HG03439 (cell line): ENCODE data around the gene COL4A2.

Source experiments
- ATAC-seq: cut with Tn5 transposase; IDR thresholded peaks from one replicate; pipeline ENCODE4 v1.9.1; 2021; ENCODE audit warnings: mild to moderate bottlenecking, moderate library complexity; ENCODE audit not compliant: unreplicated experiment

The COL4A2 gene

DNA sequence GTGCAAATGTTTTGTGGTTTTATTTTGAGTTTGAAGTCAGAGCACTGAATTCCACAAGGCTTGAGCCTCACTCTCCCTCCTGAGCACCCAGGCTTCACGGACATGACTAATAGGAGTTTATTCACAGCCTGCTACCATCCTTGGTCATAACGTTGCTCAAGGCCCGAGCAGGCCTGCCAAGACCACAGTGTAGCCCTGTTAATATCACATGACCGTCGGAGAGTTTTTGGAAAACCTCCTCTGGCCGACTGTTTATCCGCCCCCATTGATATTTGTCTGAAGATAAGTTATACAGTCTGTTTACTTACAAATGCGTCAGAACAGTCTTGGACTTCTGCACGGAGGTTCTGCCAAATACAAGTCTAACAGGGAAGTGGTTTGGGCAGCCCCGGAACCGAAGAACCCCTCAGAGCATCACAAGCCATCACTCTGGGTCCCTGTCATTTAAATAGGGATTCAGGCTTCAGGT is 89.9 kb downstream of the COL4A2 start:
- ATAC-seq, result no peak

DNA sequence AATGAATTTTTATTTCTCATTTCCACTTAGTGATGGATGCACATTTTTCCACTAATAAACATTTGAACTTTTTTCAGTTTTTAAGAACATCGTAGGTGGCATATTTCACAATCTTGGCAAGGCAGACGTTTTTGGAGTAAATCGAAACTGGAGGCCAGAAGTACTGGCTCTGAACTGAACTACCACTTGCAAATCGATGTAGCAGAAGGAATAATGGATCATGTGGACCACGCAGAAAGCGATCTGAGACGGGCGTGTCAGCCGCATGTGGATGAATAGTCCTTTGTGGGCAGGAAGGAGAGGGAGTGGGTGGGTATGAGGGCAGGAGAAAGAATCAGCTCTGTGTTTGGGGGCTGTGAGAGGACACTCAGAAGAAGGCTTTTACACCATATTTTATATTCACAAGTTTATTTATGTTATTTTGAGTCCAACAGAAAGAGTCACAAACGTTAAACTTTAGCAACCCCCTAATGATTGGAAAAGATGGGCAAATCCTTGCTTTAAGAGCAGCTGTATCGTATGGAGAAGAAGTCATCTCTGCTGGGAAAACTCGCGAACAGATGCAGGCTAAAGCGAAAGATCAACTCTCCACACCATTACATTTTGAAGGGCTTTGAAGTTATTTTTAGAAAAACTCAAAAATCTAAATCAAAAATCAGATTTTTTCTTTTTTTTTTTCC is 90.5 kb downstream of the COL4A2 start:
- no peak for ATAC-seq

DNA sequence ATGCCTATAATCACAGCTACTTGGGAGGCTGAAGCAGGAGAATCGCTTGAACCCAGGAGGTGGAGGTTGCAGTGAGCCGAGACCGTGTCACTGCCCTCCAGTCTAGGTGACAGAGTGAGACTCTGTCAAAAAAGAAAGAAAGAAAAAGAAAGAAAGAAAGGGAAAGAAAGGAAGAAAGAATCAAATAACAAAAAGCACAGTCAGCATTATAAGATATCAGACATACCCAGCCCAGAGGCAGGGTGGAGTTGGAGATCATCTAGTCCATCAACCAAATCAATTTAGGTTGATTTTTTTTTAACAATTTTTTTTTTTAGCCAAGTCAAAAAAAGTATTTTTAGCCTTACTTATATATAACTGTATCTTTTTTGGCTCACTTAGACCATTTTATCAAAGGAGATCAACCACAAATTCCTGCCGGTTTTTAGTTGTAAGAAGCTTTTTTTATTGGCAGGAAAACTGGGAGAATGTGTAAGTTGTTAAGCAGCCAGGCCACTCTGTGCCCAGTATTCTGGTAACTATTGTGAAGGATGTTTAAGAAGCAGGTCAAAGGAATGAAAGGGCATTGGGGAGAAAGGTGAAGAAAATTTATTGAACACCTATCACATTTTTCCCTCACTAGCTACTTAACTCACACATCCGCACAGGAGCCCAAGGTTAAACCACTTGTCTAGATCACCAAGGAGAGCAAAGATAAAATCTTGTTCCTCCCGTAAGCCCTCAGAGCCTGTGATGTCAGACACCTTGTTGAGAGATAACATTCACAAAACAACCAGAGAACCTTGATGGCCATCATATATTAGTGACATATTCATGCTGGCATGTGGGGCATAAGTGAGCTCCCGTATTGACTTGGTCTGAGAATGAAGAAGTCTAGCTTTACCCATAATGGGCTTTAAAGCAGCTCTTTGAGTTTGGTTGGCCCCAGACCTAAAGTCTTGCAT is 91.8 kb downstream of the COL4A2 start:
- no peak for ATAC-seq

DNA sequence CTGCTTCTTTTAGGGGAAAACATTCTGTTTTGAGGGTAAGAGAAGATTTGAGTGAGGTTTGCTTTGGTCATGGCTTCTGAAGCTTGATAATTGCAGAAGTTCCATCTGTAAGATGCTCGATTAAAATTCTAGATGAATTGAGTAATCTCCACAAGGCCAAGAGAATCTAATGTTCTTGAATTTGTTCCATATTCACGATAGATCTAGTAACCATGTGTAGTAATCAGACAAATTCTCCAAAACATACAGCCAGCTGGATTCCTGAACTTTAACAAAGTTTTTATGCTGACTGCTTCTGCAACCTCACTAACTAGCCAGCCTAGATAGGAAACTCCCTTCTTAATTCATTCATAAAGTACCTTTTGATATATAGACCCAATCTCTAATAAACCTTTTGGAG is 92.7 kb downstream of the COL4A2 start:
- no peak for ATAC-seq

DNA sequence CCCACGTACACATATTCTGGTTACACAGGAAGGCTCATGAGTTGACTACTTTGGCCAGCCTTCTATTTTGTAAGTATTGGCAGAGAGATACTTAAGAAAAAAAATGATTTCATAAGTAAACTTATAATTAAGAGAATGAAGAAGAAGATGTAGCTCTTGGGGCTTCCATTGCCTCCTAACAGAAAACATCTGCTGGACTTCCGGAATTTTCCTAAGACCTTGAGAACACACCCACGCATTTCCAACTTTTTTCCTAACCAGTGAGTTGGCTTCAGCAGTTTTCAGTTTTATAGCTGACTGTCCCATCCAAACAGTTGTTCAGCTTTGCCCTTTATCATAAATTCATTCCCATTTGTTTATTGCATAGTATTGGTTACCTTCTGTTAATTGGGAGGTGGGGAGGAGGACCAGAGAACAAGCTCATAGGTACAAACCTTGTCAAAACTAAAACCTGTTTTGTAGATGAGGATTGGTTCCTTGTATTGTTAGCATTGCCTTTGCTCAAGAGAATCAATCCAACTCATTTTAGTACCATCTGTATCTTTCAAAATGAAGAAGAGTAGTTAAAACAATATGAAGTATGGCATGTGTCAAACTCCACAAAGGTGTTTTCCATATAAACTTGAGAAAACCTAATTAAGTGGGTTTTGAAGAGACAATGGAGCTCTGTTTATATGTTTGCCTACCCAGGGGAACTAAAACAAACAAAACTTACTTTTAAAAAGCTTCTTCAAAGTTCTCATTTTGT is 93.9 kb downstream of the COL4A2 start:
- ATAC-seq, result no peak

DNA sequence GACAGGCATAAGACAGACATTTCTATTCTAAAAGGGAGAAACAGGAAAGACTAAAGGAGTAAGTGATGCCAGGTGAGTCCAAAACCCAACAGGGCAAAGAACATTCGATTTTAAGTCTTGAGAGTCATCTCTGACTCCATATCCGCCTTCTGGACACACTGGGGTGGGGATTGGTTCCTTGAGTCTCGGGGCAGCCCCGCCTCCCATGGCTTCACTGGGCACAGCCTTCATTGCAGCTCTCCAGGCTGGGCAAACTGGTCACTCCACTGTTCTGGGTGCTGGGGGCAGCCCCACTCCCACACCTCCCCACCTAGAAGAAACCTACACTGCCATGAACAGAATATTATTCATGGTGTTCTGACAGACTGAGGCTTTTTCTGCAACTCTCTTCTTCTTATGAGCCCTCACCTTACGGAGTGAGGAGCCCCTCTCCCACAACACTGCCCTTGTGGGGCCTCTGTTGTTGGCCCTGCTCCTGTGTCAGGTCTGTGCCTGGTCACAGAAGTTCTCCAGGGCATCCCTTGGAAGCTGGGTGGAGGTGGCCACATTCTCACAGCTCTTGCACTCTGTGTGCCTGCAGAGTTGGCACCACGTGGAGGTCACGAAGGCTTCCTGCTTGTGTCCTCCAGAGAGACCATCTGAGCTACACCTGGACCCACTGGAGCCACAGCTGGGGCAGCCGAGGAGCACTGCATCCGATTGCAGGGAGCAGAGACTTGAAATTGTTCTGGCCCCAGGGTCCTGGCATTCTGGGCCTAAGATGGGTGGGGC is 95.4 kb downstream of the COL4A2 start:
- ATAC-seq, result no peak

DNA sequence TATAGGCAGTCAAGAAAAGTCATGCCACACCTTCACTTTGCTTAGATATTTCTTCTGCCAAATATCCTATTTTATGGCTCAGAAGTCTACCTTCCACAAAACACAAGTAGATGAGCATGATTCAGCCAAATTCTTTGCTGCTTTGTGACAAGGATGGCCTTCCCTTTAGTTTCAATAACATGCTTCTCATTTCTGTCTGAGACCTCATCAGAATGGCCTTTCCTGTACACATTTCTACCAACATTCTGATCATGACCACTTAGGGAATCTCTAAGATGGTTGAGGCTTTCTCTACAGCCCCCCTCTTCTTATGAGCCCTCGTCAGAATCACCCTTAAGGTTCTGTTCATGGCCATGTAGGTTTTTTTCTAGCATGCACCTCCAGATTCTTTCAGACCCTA is 96.2 kb downstream of the COL4A2 start:
- no peak for ATAC-seq

DNA sequence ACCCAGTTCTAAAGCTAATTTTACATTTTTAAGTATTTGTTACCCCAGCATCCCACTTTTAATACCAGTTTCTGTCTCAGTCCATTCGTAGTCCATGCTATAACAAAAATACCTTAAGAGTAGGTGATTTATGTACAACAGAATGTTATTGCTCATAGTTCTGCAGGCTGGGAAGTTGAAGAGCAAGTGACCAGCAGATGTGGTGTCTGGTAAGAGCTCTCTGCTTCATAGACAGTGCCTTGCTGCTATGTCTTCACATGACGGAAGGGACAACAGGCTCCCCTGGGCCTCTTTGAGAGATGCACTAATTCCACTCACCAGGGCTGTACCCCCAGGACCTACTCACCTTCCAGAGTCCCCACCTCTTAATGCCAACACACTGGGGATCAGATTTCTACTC is 96.6 kb downstream of the COL4A2 start:
- no peak for ATAC-seq

DNA sequence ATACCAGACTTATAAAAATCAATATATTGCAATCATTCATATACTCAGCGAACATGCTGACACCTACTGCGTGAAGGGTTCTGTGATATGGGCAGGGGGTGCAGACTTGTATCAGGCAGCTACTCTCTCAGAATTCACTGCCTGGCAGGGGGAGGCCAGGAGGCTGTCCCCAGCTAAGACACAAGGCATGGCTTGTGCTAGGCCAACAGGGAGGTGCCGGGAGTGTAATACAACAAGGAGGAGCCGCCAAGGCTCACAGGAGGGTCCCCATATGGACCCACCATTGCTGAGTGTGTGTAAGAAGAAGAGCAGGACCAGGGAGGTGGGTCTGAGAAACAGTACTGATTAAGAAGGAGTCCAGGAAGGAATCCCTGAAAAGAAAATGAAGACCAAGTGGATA is 97.2 kb downstream of the COL4A2 start:
- ATAC-seq, result no peak

DNA sequence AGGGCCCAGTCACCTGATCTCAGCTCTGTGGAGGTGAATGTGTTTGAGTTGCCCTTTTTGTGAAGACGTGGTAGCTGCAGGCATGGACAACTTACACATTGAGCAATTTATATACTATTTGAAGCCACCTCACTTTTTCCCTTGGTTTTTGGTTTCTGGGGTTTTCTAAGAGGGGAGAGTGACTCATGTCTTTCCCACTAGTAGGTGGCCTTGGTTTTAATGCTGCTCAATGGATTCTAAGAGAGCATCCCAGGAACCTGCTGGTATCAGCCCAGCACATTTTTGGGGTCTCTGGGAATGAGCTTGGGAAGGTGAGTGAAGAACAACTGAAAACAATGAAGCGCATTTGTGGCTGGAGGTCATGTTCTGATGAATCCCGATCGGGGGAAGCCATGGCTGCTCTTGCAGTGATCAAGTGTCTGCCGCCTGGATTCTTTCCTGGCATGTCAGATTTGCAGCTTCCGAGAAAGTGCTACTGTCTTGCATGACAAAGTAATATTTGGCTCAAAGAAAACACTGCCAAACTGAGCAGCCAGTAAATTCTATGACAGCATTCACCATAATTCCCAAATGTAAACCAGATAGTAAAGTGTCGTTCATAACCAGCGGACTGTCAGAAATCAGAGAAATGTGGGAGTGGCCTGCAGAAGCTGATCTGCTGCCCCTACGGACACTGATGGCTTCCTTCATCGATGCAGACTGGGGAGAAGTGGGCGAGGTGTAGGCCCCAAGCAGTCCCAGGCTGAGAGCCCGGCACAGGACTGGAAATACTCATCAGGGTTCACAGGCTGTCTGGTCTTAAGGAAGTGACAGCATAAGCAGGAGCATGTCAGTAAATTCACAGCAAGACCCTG is 98.7 kb downstream of the COL4A2 start:
- no peak for ATAC-seq

DNA sequence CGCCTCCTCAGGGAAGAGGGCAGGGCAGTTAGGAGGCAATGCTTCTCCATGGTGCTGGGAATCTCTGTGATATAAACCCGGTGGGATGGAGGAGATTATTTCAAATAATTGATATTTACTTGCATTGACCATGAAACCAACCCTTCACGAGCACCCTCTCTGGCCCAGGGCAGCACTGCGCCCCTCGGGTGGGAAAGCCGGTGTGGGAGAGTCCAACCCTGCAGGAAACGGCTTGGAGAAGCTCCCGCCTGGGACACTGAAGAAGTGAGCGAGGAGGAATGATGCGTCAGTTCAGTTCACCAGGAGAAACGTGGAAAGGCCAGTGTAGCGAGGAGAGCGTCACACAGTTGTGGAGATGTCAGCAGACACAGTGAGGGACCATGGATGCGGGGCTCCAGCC is 99.9 kb downstream of the COL4A2 start:
- no peak for ATAC-seq

DNA sequence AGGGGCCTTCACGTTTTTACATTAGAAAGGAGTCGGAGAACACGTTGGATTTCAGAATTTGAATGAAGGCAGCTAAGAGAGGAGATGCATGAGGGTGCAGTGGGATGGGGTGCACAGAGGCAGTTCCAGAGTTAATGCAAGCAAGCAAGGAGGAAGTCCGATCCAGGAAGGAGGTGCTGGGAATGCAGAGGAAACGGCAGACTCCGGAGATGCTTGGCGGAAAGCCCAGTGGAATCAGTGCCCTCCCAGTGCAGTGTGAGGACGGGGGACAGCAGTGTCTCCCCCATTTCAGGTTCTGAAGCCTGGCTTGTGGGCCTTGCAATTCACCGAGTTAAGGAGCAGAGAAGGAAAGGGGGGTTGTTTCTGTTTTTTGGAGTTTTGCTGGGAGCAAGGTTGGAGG is 100.4 kb downstream of the COL4A2 start:
- no peak for ATAC-seq

DNA sequence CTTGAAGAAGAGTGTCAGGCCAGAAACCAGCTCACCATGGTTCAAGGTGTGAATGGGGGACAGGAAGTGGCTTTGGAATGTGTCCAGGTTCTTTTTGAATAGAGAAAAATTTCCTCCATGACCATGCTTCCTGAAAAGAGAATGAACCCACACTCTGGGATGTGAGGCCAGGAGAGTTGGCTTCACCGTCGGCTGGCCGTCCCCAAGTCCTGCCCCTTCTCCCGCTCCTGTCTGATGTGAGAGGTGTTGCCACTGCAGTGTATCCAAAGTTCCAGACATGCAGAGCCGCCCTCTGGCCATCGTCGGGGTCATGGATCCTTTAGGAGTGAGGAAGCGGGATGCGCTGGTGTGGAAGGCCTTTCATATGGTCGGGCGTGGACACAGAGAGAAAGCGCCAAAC is 101.2 kb downstream of the COL4A2 start:
- no peak for ATAC-seq

DNA sequence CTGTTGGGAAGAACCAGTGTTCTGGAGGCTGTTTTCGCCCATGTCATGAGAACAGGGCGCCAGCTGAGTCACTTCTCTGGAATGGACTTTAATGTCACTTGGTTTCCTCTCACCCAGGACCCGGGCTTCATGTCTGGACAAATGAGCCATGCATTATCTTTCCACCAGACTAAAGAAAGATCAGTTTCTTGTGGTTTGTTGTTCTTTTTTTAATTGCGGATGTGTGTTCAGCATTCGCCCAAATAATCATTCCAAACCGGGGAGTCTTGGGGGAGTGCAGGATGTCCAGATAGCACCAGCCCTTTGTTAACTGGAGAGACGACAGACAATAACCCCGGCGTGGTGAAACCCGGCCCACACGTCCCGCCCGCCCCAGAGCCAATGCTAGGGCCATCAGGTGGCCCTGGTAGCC is 102.5 kb downstream of the COL4A2 start:
- no peak for ATAC-seq

DNA sequence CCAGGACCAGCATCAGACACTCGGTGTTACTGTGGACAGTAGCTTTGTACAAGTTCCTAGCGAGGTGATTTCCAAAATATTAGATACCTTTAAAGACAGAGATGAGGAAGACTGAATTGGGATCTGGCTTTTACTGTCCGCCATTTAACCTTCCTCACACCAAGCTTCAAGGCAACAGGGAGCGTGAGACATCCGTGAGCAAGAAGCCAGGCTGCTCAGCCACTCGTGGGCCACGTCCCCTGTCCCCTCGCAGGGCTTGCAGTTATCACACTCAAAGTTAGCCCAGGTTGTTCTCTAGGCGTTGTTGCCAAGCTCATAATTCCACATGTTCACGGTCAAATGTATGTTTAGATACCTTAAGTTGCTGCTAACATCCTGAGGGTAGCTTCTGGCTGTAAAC is 102.9 kb downstream of the COL4A2 start:
- ATAC-seq, result no peak

DNA sequence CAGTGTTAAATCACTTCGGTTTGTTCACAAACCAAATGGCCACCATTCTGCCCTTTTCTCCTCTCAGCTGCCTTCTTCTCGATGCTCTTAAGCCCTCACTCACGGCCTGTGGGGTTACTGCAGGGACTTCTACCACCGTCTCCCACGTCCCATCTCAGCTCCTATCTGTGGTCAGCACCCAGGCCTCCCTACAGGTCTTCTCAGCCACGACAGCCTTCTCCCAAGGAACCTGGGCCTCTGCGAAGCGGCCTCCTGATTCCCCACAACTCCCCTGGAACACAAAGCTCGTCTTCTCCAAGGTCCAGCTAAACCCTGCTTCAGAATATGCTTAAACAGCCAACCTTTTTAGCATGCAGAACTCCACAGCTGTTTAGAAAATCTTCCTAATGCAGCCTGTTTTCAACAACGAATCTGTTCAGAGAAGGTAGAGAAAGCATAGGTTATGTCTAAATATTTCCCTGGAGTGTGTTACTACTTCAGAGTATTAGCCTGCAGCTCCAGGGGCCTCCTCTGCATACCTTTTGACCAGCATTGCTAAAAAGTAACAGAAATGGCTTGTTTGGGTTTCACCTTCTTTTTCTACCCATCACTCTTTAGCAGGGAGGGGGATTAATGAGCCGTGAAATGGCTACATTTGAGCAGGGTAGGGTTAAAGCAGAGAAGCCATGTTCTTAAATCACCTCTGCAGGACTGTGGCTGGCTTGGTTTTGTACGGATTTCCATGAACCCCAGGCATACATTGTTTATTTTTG is 104.0 kb downstream of the COL4A2 start:
- ATAC-seq, result no peak

DNA sequence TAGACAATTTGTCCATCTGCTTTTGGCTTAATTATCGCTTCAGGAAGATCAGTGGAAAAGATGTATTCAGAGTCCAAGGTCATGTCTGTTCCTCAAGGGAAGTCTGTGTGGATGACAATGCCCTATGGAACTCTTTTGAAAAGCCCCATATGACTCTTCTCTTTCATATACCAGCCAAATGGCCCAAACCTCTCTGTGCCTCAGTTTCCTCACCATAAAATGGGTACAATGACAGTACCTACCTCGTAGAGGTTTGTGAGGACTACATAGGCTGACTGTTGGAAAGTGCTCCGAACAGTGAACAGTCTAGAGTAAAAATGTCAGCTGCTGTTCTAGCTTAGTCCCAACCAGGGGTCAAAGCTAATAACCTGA is 104.6 kb downstream of the COL4A2 start:
- no peak for ATAC-seq

DNA sequence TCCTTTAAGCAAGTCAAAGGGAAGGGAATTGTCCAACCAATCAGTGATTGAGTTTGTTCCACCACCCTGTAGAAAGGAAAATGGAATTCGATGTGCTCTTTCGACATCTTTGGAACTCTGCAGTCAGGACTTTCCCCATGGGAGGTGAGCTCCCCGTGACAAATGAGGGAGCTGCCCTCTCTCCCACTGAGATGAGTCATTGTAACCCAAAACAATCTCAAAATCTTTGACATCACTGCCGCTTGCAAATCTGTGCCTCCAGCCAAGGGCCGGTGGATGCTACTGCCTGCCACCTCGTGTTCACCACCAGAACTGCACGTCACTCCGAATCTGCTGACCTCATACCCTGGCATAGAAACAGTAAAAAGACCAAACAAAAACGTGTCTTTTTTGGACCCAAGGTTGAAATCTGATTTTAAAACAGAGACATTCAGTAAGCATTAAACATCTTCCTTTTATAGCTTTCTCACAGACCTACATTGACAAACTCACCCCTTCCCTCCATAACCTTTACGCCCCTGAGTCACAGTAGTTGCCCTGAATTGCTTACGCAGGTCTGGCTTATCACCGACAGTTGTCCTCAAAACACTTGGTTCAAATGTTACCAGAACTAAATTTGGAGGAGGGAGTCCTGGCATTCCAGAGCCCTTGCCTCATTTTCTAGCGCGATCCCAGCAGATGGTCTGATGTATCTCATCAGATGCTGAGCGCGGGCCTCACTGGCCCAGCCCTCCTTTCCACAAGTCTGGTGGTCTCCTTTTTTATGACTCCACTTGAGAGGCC is 105.2 kb downstream of the COL4A2 start:
- peak; percentile 87 for ATAC-seq
